T47D (cell line): ENCODE data around the gene PSMA7.

ENCODE experiments used
- DNase-seq, 2 experiments: peaks; one replicate each; pipeline versions ENCODE4 v3.0.0 to v3.0.0-alpha.2; 2011 to 2012; ENCODE audit warnings: low read depth in 1 of 2, low spot score in 1 of 2
- JUND ChIP-seq: IDR thresholded peaks from 2 replicates; pipeline ENCODE4 v1.6.1; 2012; ENCODE audit warnings: low read depth
- in situ Hi-C: cut with HindIII; loops from 2 replicates; pipeline ENCODE4 v1.10.0; 2016; ENCODE audit warnings: low sequenced_read_pairs, low pct_unique_long_range_greater_than_20kb

The PSMA7 gene

DNA sequence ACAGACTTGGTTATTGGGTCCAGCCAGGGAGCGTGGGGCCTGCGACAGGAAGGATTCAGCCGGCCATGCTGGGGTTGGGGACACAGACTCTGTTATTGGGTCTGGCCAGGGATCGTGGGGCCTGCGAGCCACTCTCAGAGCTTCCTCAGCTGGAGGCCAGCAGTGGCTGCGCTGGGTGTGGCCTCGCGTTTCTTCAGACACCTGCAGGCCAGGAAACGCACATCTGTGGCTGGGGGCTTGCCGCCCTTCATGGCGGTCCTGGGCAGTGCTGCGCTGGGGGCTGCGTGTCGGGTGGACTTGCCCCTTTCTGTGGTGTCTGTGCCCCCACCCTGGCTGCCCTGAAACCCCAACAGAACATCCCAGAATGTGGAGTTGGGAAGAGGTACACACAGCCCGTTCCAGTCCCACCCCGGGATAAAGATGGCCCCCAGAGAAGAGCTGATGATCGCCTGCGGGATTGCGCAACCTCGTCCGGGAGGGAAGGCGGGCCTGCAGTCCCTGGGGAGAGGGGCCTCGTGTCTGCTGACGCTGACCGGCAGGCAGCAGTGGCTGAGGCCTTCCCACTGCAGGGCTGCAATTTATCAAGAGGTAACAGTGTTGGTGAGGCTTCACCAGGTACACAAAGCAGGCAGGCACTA is 22.7 kb upstream of the PSMA7 start:
- no peak for TF ChIP-seq JUND
- no peak for DNase-seq
- in situ Hi-C loops, result no loop called here

DNA sequence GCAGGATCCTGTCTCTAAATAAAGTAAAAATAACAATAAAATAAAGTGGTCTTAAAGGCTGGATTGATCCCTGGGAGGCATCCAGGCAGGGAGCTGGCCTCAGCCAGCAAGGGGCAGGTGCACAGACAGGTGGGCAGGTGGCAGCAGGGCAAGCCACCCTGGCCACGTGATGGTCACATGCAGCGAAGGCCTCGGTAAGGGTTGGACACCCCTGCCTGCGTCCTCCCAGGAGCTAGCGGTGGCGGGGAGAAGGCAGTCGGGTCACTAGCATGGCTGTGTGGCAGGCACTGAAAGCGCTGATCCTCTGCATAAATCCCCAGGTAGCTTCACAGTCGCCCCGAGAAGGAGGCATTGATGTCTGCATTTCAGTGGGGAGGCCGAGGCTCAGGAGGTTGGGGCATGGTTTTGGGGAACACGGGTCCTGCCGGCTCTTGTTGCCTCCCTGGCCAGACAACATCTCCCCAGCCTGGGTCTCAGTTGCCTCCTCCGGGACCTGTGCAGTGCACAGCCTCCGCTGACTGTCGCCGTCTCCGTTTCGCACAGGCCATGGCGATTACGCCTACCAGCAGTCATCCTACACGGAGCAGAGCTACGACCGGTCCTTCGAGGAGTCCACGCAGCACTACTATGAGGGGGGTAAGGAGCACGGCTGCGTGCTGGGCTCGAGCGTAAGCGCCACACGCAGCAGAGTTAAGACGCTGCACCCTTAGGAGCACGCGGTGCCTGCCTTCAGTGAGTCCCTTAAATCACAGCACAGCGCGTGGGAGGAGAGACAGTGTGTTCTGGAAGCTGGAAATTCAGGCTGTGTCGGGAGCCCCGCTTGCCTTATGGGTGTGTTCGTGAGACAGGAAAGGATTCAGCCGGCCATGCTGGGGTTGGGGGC is 21.9 kb upstream of the PSMA7 start:
- TF ChIP-seq JUND, result no peak
- no peak for DNase-seq
- in situ Hi-C loops, result no loop called here

GRCh38 chr20:62163986-62164762 is 21.0 kb upstream of the PSMA7 start:
- DNase-seq, result no peak
- TF ChIP-seq JUND, result no peak
- in situ Hi-C loops, result no loop called here

GRCh38 chr20:62163485-62163865 is 20.3 kb upstream of the PSMA7 start:
- in situ Hi-C loops, result no loop called here
- DNase-seq, result no peak

DNA sequence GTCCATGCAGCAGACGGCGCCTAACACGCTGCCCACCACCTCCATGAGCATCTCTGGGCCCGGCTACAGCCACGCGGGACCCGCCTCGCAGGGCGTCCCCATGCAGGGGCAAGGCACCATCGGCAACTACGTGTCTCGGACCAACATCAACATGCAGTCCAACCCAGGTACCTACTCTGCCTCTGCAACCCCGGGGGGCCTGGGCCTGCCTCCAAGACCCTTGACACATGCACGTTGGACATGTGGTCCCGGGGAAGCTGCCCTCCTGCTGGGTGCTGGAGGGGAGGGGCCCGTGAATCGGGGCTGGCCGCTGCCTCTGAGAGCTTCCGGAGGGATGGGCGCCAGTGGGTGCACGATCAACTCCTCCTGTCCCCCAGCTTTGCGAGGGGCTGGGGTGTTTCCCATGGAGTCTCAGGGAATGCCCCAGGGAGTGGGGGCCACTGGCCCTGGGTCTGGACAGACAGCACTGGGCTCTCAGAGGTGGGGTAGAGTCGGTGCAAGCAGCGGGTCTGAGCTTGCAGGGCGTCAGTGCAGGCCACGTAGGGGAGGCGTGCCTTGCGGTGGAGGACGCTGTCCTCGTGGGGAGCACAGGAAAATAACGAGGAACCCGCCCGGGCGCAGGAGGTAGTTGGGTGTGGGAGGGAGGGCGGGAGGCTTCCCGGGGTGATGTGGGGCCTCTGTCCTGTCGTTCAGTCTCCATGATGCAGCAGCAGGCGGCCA is 19.7 kb upstream of the PSMA7 start:
- no peak for DNase-seq
- no peak for TF ChIP-seq JUND
- in situ Hi-C loops, result no loop called here

More at GRCh38 chr20:62163485-62163865, 20.3 kb upstream of the PSMA7 start:
- no peak for TF ChIP-seq JUND

- TF ChIP-seq JUND, result no peak
Measured at GRCh38 chr20:62161347-62161746, 18.2 kb upstream of the PSMA7 start.

GRCh38 chr20:62160876-62161275 is 17.7 kb upstream of the PSMA7 start:
- TF ChIP-seq JUND, result no peak
- DNase-seq, result no peak
- in situ Hi-C loops, result no loop called here

More at GRCh38 chr20:62161347-62161746, 18.2 kb upstream of the PSMA7 start:
- in situ Hi-C loops, result no loop called here
- no peak for DNase-seq

- DNase-seq, result no peak
- in situ Hi-C loops, result no loop called here
Measured at GRCh38 chr20:62160253-62160652, 17.1 kb upstream of the PSMA7 start.

GRCh38 chr20:62159839-62160238 is 16.6 kb upstream of the PSMA7 start:
- DNase-seq, result no peak
- no peak for TF ChIP-seq JUND
- in situ Hi-C loops, result no loop called here

More at GRCh38 chr20:62160253-62160652, 17.1 kb upstream of the PSMA7 start:
- TF ChIP-seq JUND, result no peak

- DNase-seq, result no peak
- in situ Hi-C loops, result no loop called here
- TF ChIP-seq JUND, result no peak
Measured at GRCh38 chr20:62159052-62159451, 15.9 kb upstream of the PSMA7 start.

DNA sequence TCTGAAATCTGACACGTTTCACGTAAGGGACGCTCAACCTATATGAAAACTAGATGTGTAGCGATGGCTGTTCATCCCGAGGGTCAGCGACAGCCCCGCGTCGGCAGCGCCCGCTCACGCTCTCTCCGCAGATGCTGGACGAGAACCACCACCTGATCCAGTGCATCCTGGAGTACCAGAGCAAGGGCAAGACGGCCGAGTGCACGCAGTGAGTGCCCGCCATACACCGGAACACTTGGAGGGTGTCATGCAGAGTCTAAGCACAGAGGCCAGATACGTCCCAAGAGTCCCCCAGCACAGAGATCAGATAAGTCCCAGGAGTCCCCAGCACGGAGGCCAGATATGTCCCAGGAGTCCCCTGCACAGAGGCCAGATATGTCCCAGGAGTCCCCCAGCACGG is 15.3 kb upstream of the PSMA7 start:
- TF ChIP-seq JUND, result no peak
- DNase-seq, result no peak
- in situ Hi-C loops, result no loop called here

GRCh38 chr20:62158088-62158400 is 14.8 kb upstream of the PSMA7 start:
- TF ChIP-seq JUND, result no peak
- DNase-seq, result no peak
- in situ Hi-C loops, result no loop called here
